BE2C (cell line): ENCODE data around the gene ANKIB1. TPM values are rescaled to one million over a fixed set of nuclear protein-coding genes. Genes with fewer than 3 reads are reported as not detected.

Experiments
- DNase-seq: peaks from one replicate; pipeline ENCODE4 v3.0.0-alpha.2; 2020
- H3K27me3 ChIP-seq: fragments of 250-450 bp; sonication (Bioruptor Pico); 2 replicates; pipeline ENCODE4 v1.5.1; 2020; ENCODE audit warnings: mild to moderate bottlenecking
- H3K36me3 ChIP-seq: fragments of 250-450 bp; sonication (Bioruptor Pico); 2 replicates; pipeline ENCODE4 v1.5.1; 2020; ENCODE audit warnings: mild to moderate bottlenecking
- H3K4me1 ChIP-seq: fragments of 250-450 bp; sonication (Bioruptor Pico); 2 replicates; pipeline ENCODE4 v1.5.1; 2020
- H3K4me3 ChIP-seq: 2 replicates; pipeline ENCODE4 v1.5.1; 2011; ENCODE audit warnings: low read depth, low read length
- H3K9me3 ChIP-seq: fragments of 250-450 bp; sonication (Bioruptor Pico); 2 replicates; pipeline ENCODE4 v1.5.1; 2020
- polyA plus RNA-seq: library from polyadenylated mRNA; unstranded; fragments of >200 nt; gene quantifications from one replicate; pipeline ENCODE4 v1.2.1, GENCODE V29; 2012; ENCODE audit warnings: low read depth, missing spikeins; ENCODE audit not compliant: insufficient read length, insufficient read depth
- TF ChIP-seq, protein P1 (sequence below): IDR thresholded peaks from 2 replicates; pipeline ENCODE4 v1.5.1; 2012; ENCODE audit warnings: mild to moderate bottlenecking, low read depth, low read length

The ANKIB1 gene, protein sequence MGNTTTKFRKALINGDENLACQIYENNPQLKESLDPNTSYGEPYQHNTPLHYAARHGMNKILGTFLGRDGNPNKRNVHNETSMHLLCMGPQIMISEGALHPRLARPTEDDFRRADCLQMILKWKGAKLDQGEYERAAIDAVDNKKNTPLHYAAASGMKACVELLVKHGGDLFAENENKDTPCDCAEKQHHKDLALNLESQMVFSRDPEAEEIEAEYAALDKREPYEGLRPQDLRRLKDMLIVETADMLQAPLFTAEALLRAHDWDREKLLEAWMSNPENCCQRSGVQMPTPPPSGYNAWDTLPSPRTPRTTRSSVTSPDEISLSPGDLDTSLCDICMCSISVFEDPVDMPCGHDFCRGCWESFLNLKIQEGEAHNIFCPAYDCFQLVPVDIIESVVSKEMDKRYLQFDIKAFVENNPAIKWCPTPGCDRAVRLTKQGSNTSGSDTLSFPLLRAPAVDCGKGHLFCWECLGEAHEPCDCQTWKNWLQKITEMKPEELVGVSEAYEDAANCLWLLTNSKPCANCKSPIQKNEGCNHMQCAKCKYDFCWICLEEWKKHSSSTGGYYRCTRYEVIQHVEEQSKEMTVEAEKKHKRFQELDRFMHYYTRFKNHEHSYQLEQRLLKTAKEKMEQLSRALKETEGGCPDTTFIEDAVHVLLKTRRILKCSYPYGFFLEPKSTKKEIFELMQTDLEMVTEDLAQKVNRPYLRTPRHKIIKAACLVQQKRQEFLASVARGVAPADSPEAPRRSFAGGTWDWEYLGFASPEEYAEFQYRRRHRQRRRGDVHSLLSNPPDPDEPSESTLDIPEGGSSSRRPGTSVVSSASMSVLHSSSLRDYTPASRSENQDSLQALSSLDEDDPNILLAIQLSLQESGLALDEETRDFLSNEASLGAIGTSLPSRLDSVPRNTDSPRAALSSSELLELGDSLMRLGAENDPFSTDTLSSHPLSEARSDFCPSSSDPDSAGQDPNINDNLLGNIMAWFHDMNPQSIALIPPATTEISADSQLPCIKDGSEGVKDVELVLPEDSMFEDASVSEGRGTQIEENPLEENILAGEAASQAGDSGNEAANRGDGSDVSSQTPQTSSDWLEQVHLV
- polyA plus RNA-seq: 16.3 TPM

DNA sequence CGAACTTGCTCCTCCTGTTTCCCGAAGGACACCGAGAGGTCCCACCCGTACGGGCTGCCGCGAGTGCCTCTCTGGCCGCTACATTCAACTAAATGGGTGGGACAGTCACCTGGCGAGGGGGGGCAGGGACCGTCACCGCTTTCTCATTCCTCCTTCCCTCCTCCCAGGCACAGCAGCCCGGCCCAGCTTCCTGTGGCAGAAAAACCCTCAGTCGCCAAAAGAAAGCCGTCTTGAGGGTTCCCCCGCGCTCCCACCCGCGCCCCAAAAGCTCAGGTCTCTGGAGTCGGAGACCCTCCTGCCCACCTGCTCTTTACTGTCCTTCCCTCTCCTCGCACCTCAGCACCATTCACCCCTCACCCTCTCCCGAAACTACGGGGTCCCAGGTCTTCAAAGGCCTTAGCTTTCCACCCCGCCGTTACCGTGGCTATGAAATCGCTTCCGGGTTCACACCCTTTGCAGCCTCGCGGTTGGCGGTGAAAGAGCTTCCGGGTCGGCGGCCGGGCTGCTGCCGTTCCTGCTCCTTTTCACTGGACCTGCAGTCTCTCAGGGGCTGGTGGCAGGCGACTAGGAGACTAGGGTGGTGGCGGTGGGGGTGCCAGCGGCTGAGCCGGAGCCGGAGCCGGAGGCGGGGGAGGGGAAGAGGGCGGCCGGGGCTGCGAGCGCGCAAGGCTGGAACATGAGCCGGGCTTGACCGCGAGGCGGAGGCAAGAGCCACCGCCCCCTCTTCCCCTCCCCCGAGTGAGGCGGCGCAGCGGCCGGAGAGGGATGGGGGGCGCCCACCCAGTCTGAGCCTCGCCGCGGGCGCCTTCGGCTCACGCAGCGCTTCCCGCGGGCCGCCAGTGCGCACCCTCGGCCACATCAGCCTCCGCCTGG, at the start of gene ANKIB1, which contains the start of gene KRIT1:
Gene ANKIB1, plus strand, starts transcription at position 488 of the 873 bp plus-strand sequence. CDS start 49,005 bp downstream, outside the sequence.
Gene KRIT1, minus strand, starts transcription at position 428 of the 873 bp plus-strand sequence. CDS start 3,779 bp downstream, outside the sequence.
- Histone ChIP-seq H3K4me1 (peaks cover 8% of the 10 kb centered on the region; the same call in 1 of the 2 replicates), H3K9me3 (no peaks in the 10 kb centered on the region), H3K4me3 (peak within 1 kb of the TSS; percentile 94), H3K27me3 (no peaks in the 10 kb centered on the region), H3K36me3 (peaks cover 3% of the 10 kb centered on the region; the same call in 1 of the 2 replicates)
- DNase-seq: peak; percentile 95
- TF ChIP-seq, protein P1, sequence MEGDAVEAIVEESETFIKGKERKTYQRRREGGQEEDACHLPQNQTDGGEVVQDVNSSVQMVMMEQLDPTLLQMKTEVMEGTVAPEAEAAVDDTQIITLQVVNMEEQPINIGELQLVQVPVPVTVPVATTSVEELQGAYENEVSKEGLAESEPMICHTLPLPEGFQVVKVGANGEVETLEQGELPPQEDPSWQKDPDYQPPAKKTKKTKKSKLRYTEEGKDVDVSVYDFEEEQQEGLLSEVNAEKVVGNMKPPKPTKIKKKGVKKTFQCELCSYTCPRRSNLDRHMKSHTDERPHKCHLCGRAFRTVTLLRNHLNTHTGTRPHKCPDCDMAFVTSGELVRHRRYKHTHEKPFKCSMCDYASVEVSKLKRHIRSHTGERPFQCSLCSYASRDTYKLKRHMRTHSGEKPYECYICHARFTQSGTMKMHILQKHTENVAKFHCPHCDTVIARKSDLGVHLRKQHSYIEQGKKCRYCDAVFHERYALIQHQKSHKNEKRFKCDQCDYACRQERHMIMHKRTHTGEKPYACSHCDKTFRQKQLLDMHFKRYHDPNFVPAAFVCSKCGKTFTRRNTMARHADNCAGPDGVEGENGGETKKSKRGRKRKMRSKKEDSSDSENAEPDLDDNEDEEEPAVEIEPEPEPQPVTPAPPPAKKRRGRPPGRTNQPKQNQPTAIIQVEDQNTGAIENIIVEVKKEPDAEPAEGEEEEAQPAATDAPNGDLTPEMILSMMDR: no peak

DNA sequence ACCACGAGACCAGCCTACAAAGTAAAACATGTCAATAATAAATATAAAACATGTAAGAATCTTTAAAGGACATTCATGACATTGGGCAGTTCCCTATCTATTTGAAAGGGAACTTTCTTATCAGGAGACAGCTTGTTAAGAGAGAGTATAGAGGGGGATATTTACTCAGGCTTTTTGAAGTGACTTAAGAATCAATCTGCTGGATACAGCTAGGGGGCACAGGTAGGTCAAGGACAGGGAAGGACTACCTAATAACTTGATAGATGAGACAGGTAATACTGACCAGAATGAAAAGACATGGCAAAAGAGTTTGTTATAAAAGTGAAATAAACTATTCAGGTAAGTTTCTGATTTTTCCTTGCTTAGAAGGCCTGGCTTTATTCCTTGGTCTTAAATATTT, 45.0 kb upstream of the ANKIB1 start:
- Histone ChIP-seq H3K9me3 (no peaks in the 10 kb centered on the region), H3K4me1 (no peaks in the 10 kb centered on the region), H3K27me3 (no peaks in the 10 kb centered on the region), H3K36me3 (peaks cover 38% of the 10 kb centered on the region), H3K4me3 (no peak overlapping the region)
- TF ChIP-seq, protein P1: no peak
- no peak for DNase-seq

DNA sequence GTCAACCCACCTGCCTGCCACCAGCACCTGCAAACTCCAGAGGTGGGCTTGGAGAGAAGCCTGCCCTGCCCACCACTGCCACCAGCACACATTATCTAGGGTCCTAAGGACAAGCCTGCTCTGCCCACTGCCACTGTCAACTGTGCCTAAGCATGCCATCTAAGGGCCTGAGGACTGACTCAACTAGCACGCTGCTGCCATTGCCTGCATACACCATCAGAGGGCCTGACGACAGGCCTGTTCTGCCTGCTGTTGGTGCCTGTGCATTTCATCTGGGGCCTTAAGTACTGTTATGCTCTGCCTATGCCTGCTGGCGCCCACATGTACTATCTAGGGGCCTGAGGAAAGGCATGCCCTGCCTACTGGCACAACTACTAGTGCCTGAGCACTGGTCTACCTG, 39.8 kb upstream of the ANKIB1 start:
- H3K9me3 ChIP-seq: no peaks in the 10 kb centered on the region
- peaks cover 50% of the 10 kb centered on the region for H3K36me3 ChIP-seq
- H3K4me3 ChIP-seq: no peak overlapping the region
- H3K27me3 ChIP-seq: no peaks in the 10 kb centered on the region
- TF ChIP-seq, protein P1: no peak
- DNase-seq: no peak
- no peaks in the 10 kb centered on the region for H3K4me1 ChIP-seq

DNA sequence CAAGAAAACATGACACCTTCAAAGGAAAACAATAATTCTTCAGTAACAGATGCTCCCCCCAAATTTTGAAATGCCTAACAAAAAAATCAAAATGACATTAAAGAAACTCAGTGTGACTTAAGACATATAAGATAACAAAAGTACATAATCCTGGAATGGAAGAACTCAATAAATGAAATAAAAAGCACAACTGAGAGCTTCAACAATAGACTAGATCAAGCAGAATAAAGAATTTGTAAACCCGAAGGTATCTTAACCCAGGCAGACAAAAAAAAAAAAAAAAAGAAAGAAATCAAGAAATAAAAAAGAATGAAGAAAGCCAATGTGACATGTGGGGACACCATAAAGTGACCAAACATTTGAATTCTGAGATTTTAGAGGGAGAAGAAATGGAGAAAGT, 39.1 kb upstream of the ANKIB1 start:
- Histone ChIP-seq H3K27me3 (no peaks in the 10 kb centered on the region), H3K9me3 (no peaks in the 10 kb centered on the region), H3K4me1 (no peaks in the 10 kb centered on the region), H3K36me3 (peaks cover 56% of the 10 kb centered on the region), H3K4me3 (no peak overlapping the region)
- TF ChIP-seq, protein P1: no peak
- DNase-seq: no peak

DNA sequence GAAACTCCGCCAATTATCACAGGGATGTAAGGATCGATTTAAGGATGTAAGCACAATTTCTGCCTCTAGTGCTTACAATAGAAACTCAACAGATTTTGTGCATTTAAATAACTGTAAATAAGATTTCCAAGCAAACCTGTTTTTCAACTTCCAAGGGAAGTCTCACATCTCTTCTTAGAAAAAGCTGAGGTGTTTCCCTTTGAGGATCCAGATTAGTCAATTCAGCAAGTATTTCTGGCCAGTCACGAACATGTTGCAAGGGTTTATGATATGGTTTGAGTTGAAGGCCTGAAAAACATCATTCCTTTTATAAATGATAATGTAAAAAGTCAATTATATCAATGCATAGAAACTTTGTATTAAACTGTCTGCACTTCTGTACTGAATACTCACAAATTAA, 24.0 kb upstream of the ANKIB1 start:
- TF ChIP-seq, protein P1: no peak
- no peaks in the 10 kb centered on the region for H3K4me1 ChIP-seq
- DNase-seq: no peak
- H3K36me3 ChIP-seq: peaks cover 66% of the 10 kb centered on the region
- H3K27me3 ChIP-seq: no peaks in the 10 kb centered on the region
- no peak overlapping the region for H3K4me3 ChIP-seq
- H3K9me3 ChIP-seq: no peaks in the 10 kb centered on the region
